ENCODE data around the gene GOLGA5. TPM values are rescaled to one million over a fixed set of nuclear protein-coding genes. Genes with fewer than 3 reads are reported as not detected.
A peak's percentile ranks its signal among the peaks of the same experiment; 100 is the strongest.

The GOLGA5 gene
- total and polyA plus RNA-seq, 11 donors, result 18.1 to 25.9 (median 22.9) TPM

- TF ChIP-seq CTCF (IDR thresholded peaks at IDR 0.05), result no peak
- no peak for TF ChIP-seq POLR2A (IDR thresholded peaks at IDR 0.05)
- DNase-seq, result no peak
- ATAC-seq, result no peak
- no peak overlapping the region for H3K27ac ChIP-seq
- no peaks in the 10 kb centered on the region for H3K36me3 ChIP-seq
- H3K9me3 ChIP-seq, result peaks cover 0 to 39% (median 14%) of the 10 kb centered on the region in 12 donors
- no peaks in the 10 kb centered on the region for H3K27me3 ChIP-seq
- H3K4me3 ChIP-seq, result no peak overlapping the region
- H3K4me1 ChIP-seq, result peaks cover 0 to 30% (median 7%) of the 10 kb centered on the region in 12 donors
- intact Hi-C loops (cut with DNase I), result loop anchor here in 6 of 10 donors (5.0 to 10.0 kb wide), 4 partner anchors 42 to 667 kb away; partner anchors contain the start of genes LGMN (in 4 of the 6), CPSF2 (in 1 of the 6) and NDUFB1 (in 1 of the 6)
These were observed 4.5 kb upstream of the GOLGA5 start for GRCh38 chr14:92789457-92790089.

DNA sequence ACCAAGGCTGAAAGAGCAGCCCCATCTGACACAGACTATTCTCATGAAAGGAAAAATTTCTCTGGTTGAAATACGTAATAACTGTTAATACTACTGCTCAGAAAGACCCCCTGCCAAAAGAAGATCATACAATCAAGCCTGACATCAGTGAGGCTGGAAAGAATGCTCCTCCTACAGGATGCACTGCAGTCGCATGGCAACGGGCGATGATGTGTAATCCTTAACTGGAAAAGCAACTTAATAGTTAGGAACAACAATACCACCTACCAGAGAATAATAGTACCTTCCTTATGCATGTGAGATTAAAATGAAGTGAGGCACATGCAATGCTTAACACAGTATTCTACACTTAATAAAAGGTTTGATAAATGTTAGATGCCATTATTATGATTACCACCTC, 1.2 kb upstream of the GOLGA5 start:
- ATAC-seq (no peak), DNase-seq (no peak)
- Histone ChIP-seq H3K4me1 (peaks cover 0 to 33% (median 14%) of the 10 kb centered on the region in 12 donors), H3K36me3 (peaks cover 0 to 10% (median 8%) of the 10 kb centered on the region in 9 donors), H3K9me3 (peaks cover 0 to 27% (median 14%) of the 10 kb centered on the region in 12 donors), H3K27me3 (no peaks in the 10 kb centered on the region), H3K27ac (peak overlapping the region in 2 of 12 donors; percentile 70 to 96), H3K4me3 (no peak overlapping the region)
- intact Hi-C loops (cut with DNase I), result loop anchor here in 4 of 10 donors (5.0 kb wide), 2 partner anchors 46 to 671 kb away; partner anchors contain the start of genes LGMN (in 3 of the 4), CPSF2 (in 1 of the 4) and NDUFB1 (in 1 of the 4)
- 58 to 62% (median 60%) methylated on average over 4 of the region's 4 CpGs for WGBS, 4 donors
- TF ChIP-seq CTCF (IDR thresholded peaks at IDR 0.05) (no peak), POLR2A (IDR thresholded peaks at IDR 0.05) (no peak)

DNA sequence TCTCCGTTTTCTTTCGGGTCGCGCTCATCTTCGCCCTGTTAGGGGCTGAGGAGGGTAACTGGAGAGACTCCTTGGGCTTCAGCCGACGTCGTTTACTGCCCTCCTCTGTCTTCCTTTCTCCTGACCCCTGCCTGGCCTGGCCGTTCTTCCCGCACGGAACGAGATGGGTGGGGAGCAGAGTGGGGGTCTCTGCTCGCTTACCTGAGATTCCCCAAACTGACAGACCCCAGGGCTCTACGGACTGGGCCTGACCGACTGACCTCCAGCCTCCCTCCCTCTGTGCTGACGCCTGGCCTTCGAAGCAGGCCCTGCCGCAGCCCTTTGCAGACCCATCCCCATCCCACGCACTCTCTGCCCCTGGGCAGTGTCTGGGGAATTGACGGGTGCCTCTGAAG, 439 bp downstream of the GOLGA5 start:
- H3K4me3 ChIP-seq, result peak overlapping the region; percentile 70 to 99 (median 96)
- ATAC-seq (peak in 2 of 4 donors; percentile 5 to 20), DNase-seq (peak in 2 of 5 donors; percentile 16 to 46)
- peaks cover 0 to 25% (median 21%) of the 10 kb centered on the region in 9 donors for H3K36me3 ChIP-seq
- 0 to 1% (median 0%) methylated on average over 14 to 20 of the region's 20 CpGs for WGBS, 4 donors
- H3K27me3 ChIP-seq, result no peaks in the 10 kb centered on the region
- TF ChIP-seq CTCF (IDR thresholded peaks at IDR 0.05) (no peak), POLR2A (IDR thresholded peaks at IDR 0.05) (no peak)
- intact Hi-C loops (cut with DNase I), result loop anchor here in 4 of 10 donors (5.0 kb wide), 2 partner anchors 47 to 672 kb away; partner anchors contain the start of genes LGMN (in 3 of the 4), CPSF2 (in 1 of the 4) and NDUFB1 (in 1 of the 4)
- peaks cover 0 to 12% (median 7%) of the 10 kb centered on the region in 12 donors for H3K9me3 ChIP-seq
- peaks cover 0 to 35% (median 14%) of the 10 kb centered on the region in 12 donors for H3K4me1 ChIP-seq
- peak overlapping the region; percentile 53 to 96 (median 88) for H3K27ac ChIP-seq

- intact Hi-C loops (cut with DNase I), result loop anchor here in 4 of 10 donors (5.0 kb wide), 2 partner anchors 48 to 673 kb away; partner anchors contain the start of genes LGMN (in 3 of the 4), CPSF2 (in 1 of the 4) and NDUFB1 (in 1 of the 4)
- Histone ChIP-seq H3K36me3 (peaks cover 0 to 29% (median 25%) of the 10 kb centered on the region in 9 donors), H3K4me3 (peak overlapping the region; percentile 70 to 99 (median 96)), H3K27ac (peak overlapping the region in 10 of 12 donors; percentile 77 to 96 (median 90)), H3K4me1 (peaks cover 0 to 39% (median 18%) of the 10 kb centered on the region in 12 donors), H3K9me3 (peaks cover 0 to 7% (median 3%) of the 10 kb centered on the region in 12 donors), H3K27me3 (no peaks in the 10 kb centered on the region)
- DNase-seq (no peak), ATAC-seq (no peak)
- WGBS, 4 donors, result 64 to 68% (median 66%) methylated on average over 6 of the region's 6 CpGs
- TF ChIP-seq CTCF (IDR thresholded peaks at IDR 0.05) (no peak), POLR2A (IDR thresholded peaks at IDR 0.05) (no peak)
These were observed 856 bp downstream of the GOLGA5 start for GRCh38 chr14:92794961-92795360.
